ENCODE results near the gene AUTS2.

DNA sequence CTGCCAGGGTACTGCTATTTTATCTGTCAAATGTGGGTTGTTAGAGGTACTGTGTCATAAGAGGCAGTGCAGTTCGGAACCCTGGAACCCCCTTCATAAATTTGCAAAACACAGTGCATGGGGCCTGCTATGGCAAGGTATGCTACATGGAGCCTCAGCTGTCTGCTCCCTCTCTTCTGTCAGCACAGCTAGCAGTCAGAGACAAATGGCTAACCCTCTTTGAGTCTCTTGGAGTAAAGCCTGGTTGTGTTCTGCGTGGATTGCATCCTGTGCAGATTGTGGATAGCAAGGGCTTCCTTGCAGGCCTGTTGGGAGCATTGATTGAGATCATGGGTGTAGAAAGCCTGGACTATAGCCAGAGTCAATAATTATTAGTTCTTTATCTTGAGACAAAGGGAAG is 397.8 kb downstream of the AUTS2 start:
- TF ChIP-seq E2F4 (IDR thresholded peaks at IDR 0.05; ENCODE audit: low read depth, low read length), result no peak
- TF ChIP-seq CTCF (IDR thresholded peaks at IDR 0.05 in 2 of 3, conservative IDR thresholded peaks at IDR 0.05 in 1 of 3; ENCODE audit: control insufficient read depth in 2 of 3, extremely low read depth in 1 of 3, insufficient read depth in 1 of 3, low read depth in 3 of 3, low read length in 3 of 3), result no peak
- no peak for TF ChIP-seq CBX5 (IDR thresholded peaks at IDR 0.05; ENCODE audit: low read depth)
- no peak for TF ChIP-seq CEBPZ (IDR thresholded peaks at IDR 0.05; ENCODE audit: low read depth, low read length)
- no peak for TF ChIP-seq MYB (IDR thresholded peaks at IDR 0.05; ENCODE audit: borderline replicate concordance, low read depth, low read length)

All from GM12878 (cell line).